Measurements from ENCODE around the gene TOP2A. TPM values are rescaled to one million over a fixed set of nuclear protein-coding genes. Genes with fewer than 3 reads are reported as not detected.

Gene TOP2A
- total RNA-seq, 2 donors from 2014 or later: 0.31 to 3.7 TPM

- peaks cover 0 to 87% of the 10 kb centered on the region in 2 donors for H3K4me1 ChIP-seq
- H3K27ac ChIP-seq: peak overlapping the region; percentile 95 to 98
- no peaks in the 10 kb centered on the region for H3K9me3 ChIP-seq
- no peak for TF ChIP-seq CTCF (IDR thresholded peaks at IDR 0.05)
- H3K27me3 ChIP-seq: no peaks in the 10 kb centered on the region
- H3K4me3 ChIP-seq: peak overlapping the region; percentile 83 to 85
- H3K36me3 ChIP-seq: no peaks in the 10 kb centered on the region
- no peak for DNase-seq (ENCODE audit: low spot score)
Measured at GRCh38 chr17:40342504-40343218, 75.0 kb downstream of the TOP2A start.

GRCh38 chr17:40341808-40342503, 75.7 kb downstream of the TOP2A start:
- DNase-seq (ENCODE audit: low spot score): peak; percentile 88
- H3K27ac ChIP-seq: peak overlapping the region; percentile 95 to 98
- TF ChIP-seq CTCF (IDR thresholded peaks at IDR 0.05): no peak
- no peaks in the 10 kb centered on the region for H3K36me3 ChIP-seq
- H3K27me3 ChIP-seq: no peaks in the 10 kb centered on the region
- peak overlapping the region; percentile 83 to 85 for H3K4me3 ChIP-seq
- H3K4me1 ChIP-seq: peaks cover 0 to 87% of the 10 kb centered on the region in 2 donors
- no peaks in the 10 kb centered on the region for H3K9me3 ChIP-seq

GRCh38 chr17:40340880-40341807, 76.6 kb downstream of the TOP2A start:
- no peaks in the 10 kb centered on the region for H3K36me3 ChIP-seq
- peak overlapping the region; percentile 83 to 85 for H3K4me3 ChIP-seq
- no peaks in the 10 kb centered on the region for H3K27me3 ChIP-seq
- H3K9me3 ChIP-seq: no peaks in the 10 kb centered on the region
- peak; percentile 99 for DNase-seq (ENCODE audit: low spot score)
- TF ChIP-seq CTCF (IDR thresholded peaks at IDR 0.05): peak in 1 of 2 donors; percentile 20
- H3K27ac ChIP-seq: peak overlapping the region; percentile 95 to 98
- peaks cover 0 to 86% of the 10 kb centered on the region in 2 donors for H3K4me1 ChIP-seq

GRCh38 chr17:40340327-40340726, 77.4 kb downstream of the TOP2A start:
- no peak for DNase-seq (ENCODE audit: low spot score)
- Histone ChIP-seq H3K4me1 (peaks cover 0 to 86% of the 10 kb centered on the region in 2 donors), H3K9me3 (no peaks in the 10 kb centered on the region), H3K36me3 (no peaks in the 10 kb centered on the region), H3K27me3 (no peaks in the 10 kb centered on the region), H3K27ac (peak overlapping the region; percentile 95 to 98), H3K4me3 (no peak overlapping the region)
- TF ChIP-seq CTCF (IDR thresholded peaks at IDR 0.05): no peak

GRCh38 chr17:40338941-40339649, 78.6 kb downstream of the TOP2A start:
- no peak for DNase-seq (ENCODE audit: low spot score)
- Histone ChIP-seq H3K4me1 (peaks cover 0 to 86% of the 10 kb centered on the region in 2 donors), H3K27me3 (no peaks in the 10 kb centered on the region), H3K9me3 (no peaks in the 10 kb centered on the region), H3K27ac (peak overlapping the region; percentile 25 to 95), H3K36me3 (no peaks in the 10 kb centered on the region), H3K4me3 (no peak overlapping the region)
- no peak for TF ChIP-seq CTCF (IDR thresholded peaks at IDR 0.05)

All from right atrium auricular region (tissue), 2 donors.